Thyroid gland (tissue), 4 donors: ENCODE results near the gene IMMT.
"Not testable (repeated sequence)": the region's sequence is repeated elsewhere in the genome, so short reads cannot be mapped to it uniquely, and the experiment has no call there.

Source experiments
- CTCF ChIP-seq, 6 experiments: fragments of 200-600 bp in 3 of 6; fragments of 450-650 bp in 3 of 6; sonication (generic) in 3 of 6; IDR thresholded peaks; one replicate each; pipeline ENCODE4 v1.5.1; 2016 to 2019; ENCODE audit warnings: antibody characterized with exemption in 6 of 6, mild to moderate bottlenecking in 2 of 6, inconsistent platforms in 1 of 6, moderate library complexity in 1 of 6
- POLR2A ChIP-seq, 2 donors: fragments of 450-650 bp; IDR thresholded peaks; one replicate each; pipeline ENCODE4 v1.6.1; 2017; ENCODE audit warnings: antibody characterized with exemption in 2 of 2, mild to moderate bottlenecking in 2 of 2, moderate library complexity in 1 of 2

- not testable (repeated sequence) for TF ChIP-seq CTCF, POLR2A (IDR thresholded peaks at IDR 0.05)
Measured at GRCh38 chr2:86200564-86200963, 5.3 kb upstream of the IMMT start.
